ENCODE data around the gene GOLGA8G.
"Not testable (repeated sequence)": the region's sequence is repeated elsewhere in the genome, so short reads cannot be mapped to it uniquely, and the experiment has no call there.

The GOLGA8G gene

GRCh38 chr15:28532954-28533353 is at the start of gene GOLGA8G:
Gene GOLGA8G, minus strand, starts transcription at chr15:28532971. Its CDS starts 62 bp downstream, at chr15:28532909.
- not testable (repeated sequence) for DNase-seq

- DNase-seq, result not testable (repeated sequence)
Measured at GRCh38 chr15:28573351-28573750, 40.6 kb upstream of the GOLGA8G start.

- not testable (repeated sequence) for DNase-seq
Measured at GRCh38 chr15:28553268-28553667, 20.5 kb upstream of the GOLGA8G start, which contains the start of gene GOLGA6L25. Gene GOLGA6L25, plus strand, starts transcription at chr15:28553568. Its CDS starts 61 bp downstream, at chr15:28553629.

GRCh38 chr15:28515208-28515607 is 17.6 kb downstream of the GOLGA8G start:
- DNase-seq, result not testable (repeated sequence)

- not testable (repeated sequence) for DNase-seq
Measured at GRCh38 chr15:28514128-28514527, 18.6 kb downstream of the GOLGA8G start.

- DNase-seq, result not testable (repeated sequence)
Measured at GRCh38 chr15:28508217-28508889, 24.4 kb downstream of the GOLGA8G start.

- DNase-seq, result not testable (repeated sequence)
Measured at GRCh38 chr15:28481340-28481739, 51.4 kb downstream of the GOLGA8G start.
